Gastroesophageal sphincter (tissue), 3 donors: ENCODE data around the gene PTPN14.

ENCODE experiments used
- CTCF ChIP-seq, 4 experiments: fragments of 200-600 bp in 2 of 4; fragments of 450-650 bp in 2 of 4; sonication (generic) in 1 of 4; IDR thresholded peaks; one replicate each; pipeline ENCODE4 v1.5.1; 2017 to 2019; ENCODE audit warnings: antibody characterized with exemption in 4 of 4, mild to moderate bottlenecking in 2 of 4, moderate library complexity in 2 of 4
- POLR2A ChIP-seq, 2 donors: fragments of 450-650 bp; IDR thresholded peaks; one replicate each; pipeline ENCODE4 v1.6.1; 2017; ENCODE audit warnings: antibody characterized with exemption in 2 of 2, mild to moderate bottlenecking in 2 of 2, moderate library complexity in 1 of 2
- POLR2AphosphoS5 ChIP-seq: sonication (generic); formaldehyde crosslinking; IDR thresholded peaks from one replicate; pipeline ENCODE4 v1.6.1; 2017; ENCODE audit warnings: antibody characterized with exemption

GRCh38 chr1:214301526-214301925 is 249.9 kb downstream of the PTPN14 start:
- TF ChIP-seq CTCF (IDR thresholded peaks at IDR 0.05) (no peak), POLR2AphosphoS5 (no peak), POLR2A (IDR thresholded peaks at IDR 0.05) (no peak)
